ENCODE results near the gene NOP16.

The NOP16 gene

GRCh38 chr5:176360894-176361436 lies 27.4 kb downstream of the NOP16 start:
- no peak for DNase-seq (ENCODE audit: low read depth in 2 of 2)

DNA sequence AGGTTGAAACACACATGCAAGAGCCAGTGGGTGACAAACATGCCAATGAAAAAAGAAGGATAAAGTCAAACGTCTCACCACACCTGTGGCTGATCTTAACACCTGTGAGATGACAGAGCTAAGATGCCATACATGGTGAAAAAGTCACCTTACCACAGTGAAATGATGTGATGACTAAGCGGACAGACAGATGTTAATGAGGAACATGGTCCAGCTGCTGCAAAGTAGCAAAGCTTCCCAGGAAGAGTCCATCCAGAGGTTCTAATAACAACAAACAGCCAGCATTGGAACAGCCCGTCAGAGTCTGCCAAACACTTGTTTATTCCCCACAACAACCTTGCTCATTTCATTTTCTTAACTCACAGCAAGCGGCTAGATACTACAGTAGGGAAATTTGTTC lies 28.7 kb downstream of the NOP16 start:
- DNase-seq (ENCODE audit: low read depth in 2 of 2): no peak

DNA sequence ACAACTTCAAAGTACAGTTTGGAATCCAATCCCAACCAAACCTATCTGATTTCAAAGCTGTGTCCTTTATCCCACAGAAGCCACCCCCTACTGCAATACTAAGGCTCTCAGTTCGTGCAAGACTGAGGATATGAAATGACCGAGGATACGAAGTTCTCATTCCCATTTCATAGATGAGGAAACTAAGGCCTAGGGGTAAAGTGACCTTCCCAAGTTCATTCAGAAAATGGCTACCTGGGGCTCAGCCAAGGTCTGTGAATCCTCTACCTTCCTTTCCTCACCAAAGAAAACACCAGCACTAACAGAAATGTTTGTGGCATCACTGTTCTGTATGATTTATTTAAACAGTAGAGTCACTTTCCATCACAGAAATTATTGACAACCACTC lies 32.2 kb downstream of the NOP16 start:
- no peak for DNase-seq (ENCODE audit: low read depth in 2 of 2)

DNA sequence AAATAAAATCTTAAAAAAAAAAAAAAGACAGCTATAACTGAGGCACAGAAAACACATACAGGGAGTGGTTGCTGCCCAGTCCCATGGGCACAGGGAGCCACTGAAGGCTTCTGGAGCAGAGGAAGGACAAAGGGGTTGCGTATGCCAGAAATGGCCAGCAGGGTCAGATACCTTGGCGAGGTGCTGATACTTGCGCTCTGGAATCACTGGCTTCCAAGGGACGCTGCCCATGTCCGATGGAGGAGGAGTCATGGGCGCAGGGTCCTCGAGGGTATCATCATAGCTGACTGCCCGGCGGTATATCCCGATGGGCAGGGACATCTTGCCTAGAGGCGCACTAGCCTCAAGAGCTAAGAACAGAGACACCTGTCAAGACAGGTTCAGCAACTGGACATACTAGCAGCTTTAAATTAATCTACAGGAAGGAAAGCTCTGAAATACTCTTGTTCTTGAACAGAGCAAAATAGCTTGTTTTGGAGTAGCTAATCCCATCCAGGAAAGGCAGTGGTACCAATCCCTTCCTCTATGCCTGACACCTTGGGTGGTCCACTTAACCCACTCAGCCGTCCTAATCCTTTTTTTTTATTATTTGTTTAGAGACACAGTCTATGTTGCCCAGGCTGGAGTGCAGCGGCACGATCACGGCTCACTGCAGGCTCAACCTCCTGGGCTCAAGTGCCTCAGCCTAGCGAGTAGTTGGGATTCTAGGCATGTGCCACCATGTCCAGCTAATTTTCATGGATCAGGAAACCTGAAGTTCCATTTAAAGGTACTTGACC lies 32.8 kb downstream of the NOP16 start:
- no peak for DNase-seq (ENCODE audit: low read depth in 2 of 2)

DNA sequence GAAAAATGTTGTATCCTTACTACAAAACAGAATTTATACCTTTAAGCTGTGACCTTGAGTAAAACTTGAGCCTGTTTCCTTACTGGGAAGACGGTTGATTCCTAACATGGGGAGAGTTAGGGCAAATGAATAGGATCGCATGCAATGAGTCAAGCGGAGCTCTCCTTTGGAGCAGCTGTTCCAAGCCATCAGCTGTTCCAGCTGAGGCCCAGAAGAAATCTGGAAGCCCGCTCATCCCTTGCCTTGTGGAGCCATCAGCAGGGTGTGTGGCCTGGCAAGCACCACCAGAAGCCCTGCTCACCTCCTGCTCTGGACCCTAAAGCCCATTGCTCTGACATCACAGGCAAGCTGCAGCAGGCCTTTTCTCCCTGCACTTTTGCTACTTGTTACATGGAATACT lies 34.9 kb downstream of the NOP16 start:
- no peak for DNase-seq (ENCODE audit: low read depth in 2 of 2)

GRCh38 chr5:176352116-176352878 lies 36.1 kb downstream of the NOP16 start:
- DNase-seq (ENCODE audit: low read depth in 2 of 2): no peak

DNA sequence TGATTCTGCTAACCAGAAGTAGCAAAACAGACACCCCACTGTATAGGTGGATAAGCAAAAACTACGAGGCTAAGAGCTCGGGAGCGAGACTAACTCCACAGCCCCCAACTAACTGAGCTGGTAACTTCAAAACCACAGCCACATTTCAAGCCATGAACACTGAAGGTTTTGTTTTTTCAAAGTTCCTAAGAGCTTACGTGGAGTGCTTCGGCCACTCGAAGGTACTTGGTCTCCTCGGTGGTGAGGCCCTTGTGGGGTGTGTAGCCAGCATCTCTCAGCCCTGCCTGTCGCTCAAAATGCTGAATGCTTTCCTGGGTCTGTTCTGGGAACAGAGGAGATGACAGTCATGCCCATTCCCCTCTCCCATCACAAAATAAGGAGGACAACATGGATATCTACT lies 38.0 kb downstream of the NOP16 start:
- no peak for DNase-seq (ENCODE audit: low read depth in 2 of 2)

DNA sequence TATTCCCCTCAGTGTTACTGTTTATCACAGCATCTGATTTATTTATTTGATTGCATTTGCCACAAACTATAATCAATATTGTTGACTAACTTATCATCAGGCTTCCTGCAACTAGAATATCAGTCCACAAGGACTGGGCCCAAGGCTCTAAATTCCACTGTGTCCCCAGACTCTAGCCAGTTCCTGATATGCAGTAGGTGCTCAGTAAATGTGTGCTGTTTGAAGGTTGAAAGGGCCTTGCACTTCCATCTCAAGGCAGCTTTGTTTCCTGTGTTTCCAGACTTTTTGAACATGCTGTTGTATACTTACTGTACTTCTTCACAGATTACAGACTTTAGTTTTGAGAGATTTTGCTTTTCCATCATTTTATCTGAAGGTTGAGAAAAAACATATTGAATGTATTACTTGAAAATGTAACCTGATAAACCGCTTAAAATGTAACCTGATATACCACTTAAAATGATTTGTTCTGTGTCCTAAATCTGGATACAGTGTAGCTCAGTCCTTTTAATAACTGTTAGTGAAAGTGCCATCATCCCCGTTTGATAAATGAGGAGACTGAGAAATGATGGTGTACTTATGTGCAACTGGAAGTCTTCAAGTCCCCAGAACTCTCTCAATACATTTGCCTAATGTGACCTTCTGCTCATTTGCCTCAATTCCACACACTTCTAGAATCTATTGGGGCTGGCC lies 45.5 kb downstream of the NOP16 start:
- no peak for DNase-seq (ENCODE audit: low read depth in 2 of 2)

GRCh38 chr5:176342158-176342483 lies 46.3 kb downstream of the NOP16 start:
- no peak for DNase-seq (ENCODE audit: low read depth in 2 of 2)

- DNase-seq (ENCODE audit: low read depth in 2 of 2): no peak
Measured at GRCh38 chr5:176341325-176342157, 46.9 kb downstream of the NOP16 start.

GRCh38 chr5:176339304-176339703 lies 49.1 kb downstream of the NOP16 start:
- no peak for DNase-seq (ENCODE audit: low read depth in 2 of 2)

DNA sequence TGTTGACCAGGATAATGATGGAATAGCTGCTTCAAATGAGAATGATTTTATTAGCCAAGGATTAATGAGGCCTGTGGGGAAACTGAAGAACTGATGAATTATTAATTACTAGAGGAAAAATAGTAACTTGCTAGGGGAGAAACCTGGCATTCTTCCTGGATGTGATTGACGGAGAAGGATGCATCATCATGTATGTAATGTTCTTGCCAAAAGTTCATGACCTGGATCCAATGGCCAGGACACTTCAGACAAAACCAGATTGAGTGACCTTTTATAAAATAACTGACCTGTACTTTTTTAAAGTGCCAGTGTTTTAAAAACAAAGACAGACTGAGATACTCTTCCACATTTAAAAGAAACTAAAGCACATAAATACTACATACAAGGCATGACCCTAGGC lies 50.5 kb downstream of the NOP16 start:
- DNase-seq (ENCODE audit: low read depth in 2 of 2): no peak

- no peak for DNase-seq (ENCODE audit: low read depth in 2 of 2)
Measured at GRCh38 chr5:176334031-176334770, 54.2 kb downstream of the NOP16 start.

All from stimulated activated CD4-positive, alpha-beta T cell treated with anti-CD3 and anti-CD28 coated beads, Interleukin-15, amount 100 ng/mL, for 48 hours (primary cell).